Activated naive CD4-positive, alpha-beta T cell treated with anti-CD3 and anti-CD28 coated beads for 36 hours (primary cell): ENCODE data around the gene HMGN4. TPM values are rescaled to one million over a fixed set of nuclear protein-coding genes. Genes with fewer than 3 reads are reported as not detected.

Experiments used
- CTCF ChIA-PET: fragments of 350-600 bp; sonication (Branson Sonifier 250); formaldehyde crosslinking; loops from one replicate; lab custom pipeline; 2021; ENCODE audit warnings: antibody characterized with exemption; lab: Charles Lee
- DNase-seq: peaks from one replicate; pipeline ENCODE4 v3.0.0-alpha.2; 2020
- H3K27ac Mint-ChIP-seq: one replicate; pipeline ENCODE4 v1.8.0; 2021; ENCODE audit warnings: mild to moderate bottlenecking, mixed read lengths
- H3K27me3 Mint-ChIP-seq: one replicate; pipeline ENCODE4 v1.8.0; 2021; ENCODE audit warnings: low read depth, mixed read lengths
- H3K36me3 Mint-ChIP-seq: one replicate; pipeline ENCODE4 v1.8.0; 2021; ENCODE audit warnings: low read depth, mixed read lengths
- H3K4me1 Mint-ChIP-seq: one replicate; pipeline ENCODE4 v1.8.0; 2021; ENCODE audit warnings: low read depth, mixed read lengths
- H3K4me3 Mint-ChIP-seq: one replicate; pipeline ENCODE4 v1.8.0; 2021; ENCODE audit warnings: mild to moderate bottlenecking, moderate library complexity, mixed read lengths
- H3K9me3 Mint-ChIP-seq: one replicate; pipeline ENCODE4 v1.8.0; 2021; ENCODE audit warnings: mixed read lengths
- intact Hi-C: fragments of 100-400 bp; cut with micrococcal nuclease; formaldehyde crosslinking; loops from one replicate; pipeline ENCODE4 v1.15.1; 2023
- total RNA-seq, 2 experiments: library from RNA; stranded (reverse); gene quantifications; one replicate each; pipeline ENCODE4 v1.2.3, GENCODE V29; 2021

Gene HMGN4
- total RNA-seq, 2 experiments from 2014 or later, result 70.4 to 73.2 TPM

DNA sequence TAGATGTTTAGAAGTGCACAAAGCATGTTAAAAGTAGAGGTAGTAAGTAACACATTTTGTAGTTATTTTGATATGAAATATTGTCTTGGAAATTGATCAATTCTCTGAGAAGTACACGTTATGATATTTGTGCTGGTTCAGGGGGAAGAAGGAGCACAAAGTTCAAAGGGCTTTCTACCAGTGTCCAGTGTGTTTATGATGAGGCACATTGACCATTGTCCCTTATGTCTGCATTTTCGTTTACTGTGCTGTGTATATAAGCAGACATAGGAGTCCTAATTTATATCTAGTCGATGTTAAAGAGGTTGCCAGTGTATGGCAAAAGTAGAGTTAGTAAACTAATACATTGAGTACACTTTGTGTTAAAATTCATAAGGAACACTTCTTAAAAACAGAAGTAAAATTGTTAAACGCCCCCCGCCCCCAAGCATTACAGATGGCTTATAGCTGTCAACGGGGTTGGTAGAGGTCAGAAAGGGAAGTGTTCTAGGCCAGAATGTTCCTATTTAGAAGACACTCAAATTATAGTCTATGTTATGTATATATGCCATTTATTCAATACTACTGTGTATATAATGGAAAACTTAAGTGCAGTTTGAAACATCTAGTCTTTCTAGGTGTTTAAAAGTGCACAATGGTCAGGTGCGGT, 13.3 kb upstream of the HMGN4 start:
- Mint-ChIP-seq H3K36me3 (no peaks in the 10 kb centered on the region), H3K27me3 (peaks cover 2% of the 10 kb centered on the region), H3K9me3 (no peaks in the 10 kb centered on the region), H3K27ac (no peak overlapping the region), H3K4me1 (peaks cover 25% of the 10 kb centered on the region), H3K4me3 (no peak overlapping the region)
- CTCF ChIA-PET, result interaction anchor here (1.0 kb wide), 2 partner anchors 79 to 118 kb away, joined by 3 read pairs; no protein-coding TSS in a partner anchor
- intact Hi-C loops, result loop anchor here (5.0 kb wide), 1 partner anchor 83 kb away; the partner anchor contains the start of gene BTN3A3
- DNase-seq, result no peak

- no peak overlapping the region for H3K4me3 Mint-ChIP-seq
- peaks cover 2% of the 10 kb centered on the region for H3K27me3 Mint-ChIP-seq
- intact Hi-C loops, result no loop called here
- CTCF ChIA-PET, result no interaction called here
- H3K4me1 Mint-ChIP-seq, result peaks cover 19% of the 10 kb centered on the region
- no peak overlapping the region for H3K27ac Mint-ChIP-seq
- H3K9me3 Mint-ChIP-seq, result no peaks in the 10 kb centered on the region
- DNase-seq, result no peak
- H3K36me3 Mint-ChIP-seq, result no peaks in the 10 kb centered on the region
These were observed 12.3 kb upstream of the HMGN4 start for GRCh38 chr6:26525838-26526237.

GRCh38 chr6:26526928-26527327, 11.2 kb upstream of the HMGN4 start:
- DNase-seq, result no peak
- CTCF ChIA-PET, result interaction anchor here (0.7 to 1.2 kb wide), 2 partner anchors 18 to 65 kb away, joined by 3 to 6 read pairs; no protein-coding TSS in a partner anchor
- H3K27ac Mint-ChIP-seq, result no peak overlapping the region
- no peak overlapping the region for H3K4me3 Mint-ChIP-seq
- no peaks in the 10 kb centered on the region for H3K27me3 Mint-ChIP-seq
- peaks cover 19% of the 10 kb centered on the region for H3K4me1 Mint-ChIP-seq
- intact Hi-C loops, result no loop called here
- no peaks in the 10 kb centered on the region for H3K36me3 Mint-ChIP-seq
- no peaks in the 10 kb centered on the region for H3K9me3 Mint-ChIP-seq

- DNase-seq, result no peak
- peaks cover 28% of the 10 kb centered on the region for H3K4me1 Mint-ChIP-seq
- H3K9me3 Mint-ChIP-seq, result no peaks in the 10 kb centered on the region
- H3K27ac Mint-ChIP-seq, result no peak overlapping the region
- H3K27me3 Mint-ChIP-seq, result no peaks in the 10 kb centered on the region
- CTCF ChIA-PET, result no interaction called here
- intact Hi-C loops, result loop anchor here (5.0 kb wide), 1 partner anchor 1813 kb away; the partner anchor contains the start of gene C6orf62
- H3K36me3 Mint-ChIP-seq, result peaks cover 2% of the 10 kb centered on the region
- H3K4me3 Mint-ChIP-seq, result no peak overlapping the region
These were observed 8.0 kb upstream of the HMGN4 start for GRCh38 chr6:26530203-26530602.

DNA sequence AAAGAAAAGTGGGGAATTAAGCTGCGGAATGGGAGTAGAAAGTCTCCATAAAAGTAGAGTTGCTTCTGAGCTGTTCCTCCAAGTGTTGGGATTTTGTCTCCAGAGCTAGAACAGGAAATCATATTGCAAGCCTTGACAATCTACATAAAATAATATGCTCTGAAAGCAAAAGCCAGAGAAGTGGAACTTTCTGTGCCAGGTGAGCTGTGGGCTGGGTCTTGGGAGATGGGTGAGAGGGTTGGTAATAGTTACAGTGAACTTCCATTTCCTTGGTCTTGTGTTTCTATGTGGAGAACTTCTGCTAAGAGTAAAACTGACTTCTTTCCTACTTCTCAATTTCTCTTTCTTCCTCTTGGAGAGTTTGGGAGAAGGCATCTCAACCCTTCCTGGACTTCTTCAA, 6.3 kb upstream of the HMGN4 start:
- H3K9me3 Mint-ChIP-seq, result no peaks in the 10 kb centered on the region

GRCh38 chr6:26532699-26533531, 5.3 kb upstream of the HMGN4 start:
- Mint-ChIP-seq H3K4me3 (peak overlapping the region; percentile 95), H3K36me3 (peaks cover 9% of the 10 kb centered on the region), H3K4me1 (peaks cover 40% of the 10 kb centered on the region), H3K27ac (peak overlapping the region; percentile 89), H3K9me3 (no peaks in the 10 kb centered on the region), H3K27me3 (no peaks in the 10 kb centered on the region)
- intact Hi-C loops, result loop anchor here (1.0 to 5.0 kb wide), 4 partner anchors 12 to 1816 kb away; partner anchors contain the start of gene C6orf62
- CTCF ChIA-PET, result interaction anchor here (0.5 to 1.4 kb wide), 3 partner anchors 36 to 1362 kb away, joined by 3 to 4 read pairs (median 4); no protein-coding TSS in a partner anchor
- DNase-seq, result peak; percentile 97

More for the DNA sequence above, 6.3 kb upstream of the HMGN4 start:
- Mint-ChIP-seq H3K4me1 (peaks cover 36% of the 10 kb centered on the region), H3K36me3 (peaks cover 2% of the 10 kb centered on the region), H3K27ac (peak overlapping the region; percentile 89), H3K27me3 (no peaks in the 10 kb centered on the region), H3K4me3 (no peak overlapping the region)
- intact Hi-C loops, result loop anchor here (1.0 to 5.0 kb wide), 4 partner anchors 11 to 1815 kb away; partner anchors contain the start of gene C6orf62
- CTCF ChIA-PET, result interaction anchor here (1.0 kb wide), 1 partner anchor 64 kb away, joined by 3 read pairs; no protein-coding TSS in a partner anchor
- no peak for DNase-seq

DNA sequence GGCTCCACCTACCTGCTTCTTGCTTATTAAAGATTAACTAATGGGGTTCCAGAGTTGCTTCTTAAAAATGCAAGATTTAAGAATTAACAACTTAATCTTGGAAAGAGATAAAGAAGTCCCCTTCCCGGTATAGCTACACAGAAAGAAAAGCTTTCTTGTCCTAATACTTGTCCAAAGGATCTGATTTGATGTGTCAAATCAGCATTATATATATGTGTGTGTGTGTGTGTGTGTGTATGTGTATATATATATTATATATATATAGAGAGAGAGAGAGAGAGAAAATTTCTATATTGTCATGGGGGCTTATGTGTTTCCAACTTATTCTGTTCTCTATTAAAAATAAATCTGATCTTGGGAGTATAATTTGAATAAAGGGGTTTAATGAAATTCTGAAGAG, 4.6 kb upstream of the HMGN4 start:
- CTCF ChIA-PET, result interaction anchor here (0.5 to 1.4 kb wide), 3 partner anchors 36 to 1362 kb away, joined by 3 to 4 read pairs (median 4); no protein-coding TSS in a partner anchor
- Mint-ChIP-seq H3K4me3 (peak overlapping the region; percentile 95), H3K4me1 (peaks cover 40% of the 10 kb centered on the region), H3K9me3 (no peaks in the 10 kb centered on the region), H3K27ac (peak overlapping the region; percentile 89), H3K27me3 (no peaks in the 10 kb centered on the region), H3K36me3 (peaks cover 9% of the 10 kb centered on the region)
- intact Hi-C loops, result loop anchor here (2.0 to 5.0 kb wide), 2 partner anchors 221 to 1816 kb away; partner anchors contain the start of gene C6orf62
- no peak for DNase-seq

- intact Hi-C loops, result loop anchor here (5.0 kb wide), 1 partner anchor 1818 kb away; the partner anchor contains the start of gene C6orf62
- CTCF ChIA-PET, result no interaction called here
- H3K9me3 Mint-ChIP-seq, result no peaks in the 10 kb centered on the region
- no peak overlapping the region for H3K27ac Mint-ChIP-seq
- H3K36me3 Mint-ChIP-seq, result peaks cover 11% of the 10 kb centered on the region
- DNase-seq, result no peak
- no peak overlapping the region for H3K4me3 Mint-ChIP-seq
- peaks cover 49% of the 10 kb centered on the region for H3K4me1 Mint-ChIP-seq
- H3K27me3 Mint-ChIP-seq, result no peaks in the 10 kb centered on the region
These were observed 3.3 kb upstream of the HMGN4 start for GRCh38 chr6:26534681-26535465.

DNA sequence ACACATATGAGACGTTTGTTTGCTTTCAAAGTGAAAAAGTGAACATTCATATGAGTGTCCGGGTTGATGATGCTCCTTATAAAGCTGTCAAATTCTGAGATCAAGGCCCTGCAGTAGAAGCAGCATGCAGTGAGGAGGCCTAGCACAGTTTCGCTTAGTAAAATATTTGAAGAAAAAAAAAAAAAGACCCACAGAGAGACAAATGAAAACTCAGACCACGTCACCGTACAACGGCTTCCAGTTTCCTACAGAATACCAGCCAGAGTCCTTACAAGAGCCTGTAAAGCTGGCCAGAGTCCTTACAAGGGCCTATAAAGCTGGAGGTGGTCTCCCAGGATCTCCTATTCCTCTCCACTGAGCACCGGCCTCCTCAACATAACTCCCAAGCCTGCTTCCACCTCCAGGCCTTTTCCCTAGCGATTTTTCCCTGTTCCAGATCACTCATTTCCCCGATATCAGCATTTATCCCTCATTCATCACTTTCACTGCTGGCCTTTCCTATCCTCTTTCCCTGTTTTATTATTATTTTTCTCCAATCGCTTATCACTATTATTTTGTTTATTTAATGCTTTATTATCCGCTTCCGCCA, 1.5 kb upstream of the HMGN4 start:
- intact Hi-C loops, result loop anchor here (1.0 to 2.0 kb wide), 7 partner anchors 15 to 361 kb away; partner anchors contain the start of genes BTN3A2 and BTN3A3
- Mint-ChIP-seq H3K4me3 (peak overlapping the region; percentile 87), H3K4me1 (peaks cover 61% of the 10 kb centered on the region), H3K27ac (peak overlapping the region; percentile 98), H3K36me3 (peaks cover 18% of the 10 kb centered on the region), H3K27me3 (no peaks in the 10 kb centered on the region), H3K9me3 (no peaks in the 10 kb centered on the region)
- CTCF ChIA-PET, result no interaction called here
- DNase-seq, result peak; percentile 77

- intact Hi-C loops, result loop anchor here (1.0 to 2.0 kb wide), 7 partner anchors 16 to 362 kb away; partner anchors contain the start of genes BTN3A2 and BTN3A3
- no peaks in the 10 kb centered on the region for H3K27me3 Mint-ChIP-seq
- peaks cover 18% of the 10 kb centered on the region for H3K36me3 Mint-ChIP-seq
- peak overlapping the region; percentile 98 for H3K27ac Mint-ChIP-seq
- CTCF ChIA-PET, result interaction anchor here (0.6 to 1.2 kb wide), 5 partner anchors 15 to 63 kb away, joined by 3 read pairs; no protein-coding TSS in a partner anchor
- no peaks in the 10 kb centered on the region for H3K9me3 Mint-ChIP-seq
- peak; percentile 95 for DNase-seq
- peaks cover 58% of the 10 kb centered on the region for H3K4me1 Mint-ChIP-seq
- peak overlapping the region; percentile 87 for H3K4me3 Mint-ChIP-seq
These were observed 863 bp upstream of the HMGN4 start for GRCh38 chr6:26537160-26537845.
